Measurements from ENCODE around the gene RABAC1. TPM values are rescaled to one million over a fixed set of nuclear protein-coding genes. Genes with fewer than 3 reads are reported as not detected.
A peak's percentile ranks its signal among the peaks of the same experiment; 100 is the strongest.

Gene RABAC1
- total and polyA plus RNA-seq, 2 experiments from 2014 or later = 151 to 270 TPM

DNA sequence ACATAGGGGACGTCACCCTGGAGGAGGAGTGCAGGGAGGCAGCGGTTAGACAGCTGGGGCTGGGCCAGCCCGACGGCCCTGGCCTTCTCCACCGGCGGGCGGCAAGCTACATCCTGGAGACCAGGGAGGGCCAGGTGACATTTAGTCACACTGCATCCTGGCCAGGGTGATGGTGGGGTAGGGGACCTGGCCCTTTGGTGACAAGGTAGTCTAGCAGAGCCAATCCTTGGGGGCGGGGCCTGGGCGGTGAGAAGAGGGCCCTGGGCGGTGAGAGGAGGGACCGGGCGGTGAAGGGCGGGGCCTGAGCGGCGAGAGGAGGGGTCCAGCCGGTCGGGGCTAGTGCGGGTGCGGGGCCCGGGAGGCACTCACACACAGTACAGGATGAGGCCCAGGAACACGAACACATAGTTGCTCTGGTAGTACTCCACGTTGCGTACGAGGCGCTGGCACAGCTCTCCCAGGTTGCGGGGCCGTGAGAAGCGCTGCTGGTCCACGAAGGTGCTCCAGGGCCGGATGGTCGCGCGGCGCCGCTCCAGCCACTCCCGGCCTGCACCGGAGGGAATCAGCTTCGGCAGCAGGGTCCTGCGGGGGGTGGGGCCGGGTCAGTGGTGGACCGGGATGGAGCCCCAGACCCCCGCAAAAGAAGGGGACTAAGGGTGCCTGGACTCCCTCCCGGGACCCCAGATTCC lies 610 bp downstream of the RABAC1 start:
- Histone ChIP-seq H3K27me3 (no peaks in the 10 kb centered on the region), H3K27ac (peak overlapping the region; percentile 46), H3K9me3 (ENCODE audit: low read depth) (no peaks in the 10 kb centered on the region), H3K36me3 (no peaks in the 10 kb centered on the region), H3K4me1 (ENCODE audit: low read depth) (no peaks in the 10 kb centered on the region), H3K4me3 (peak overlapping the region; percentile 70)
- TF ChIP-seq CTCF (IDR thresholded peaks at IDR 0.05; ENCODE audit: low read depth, low read length) = no peak
- DNase-seq (ENCODE audit: low read depth in 1 of 2, low spot score in 1 of 2) = peak; percentile 74 to 87

DNA sequence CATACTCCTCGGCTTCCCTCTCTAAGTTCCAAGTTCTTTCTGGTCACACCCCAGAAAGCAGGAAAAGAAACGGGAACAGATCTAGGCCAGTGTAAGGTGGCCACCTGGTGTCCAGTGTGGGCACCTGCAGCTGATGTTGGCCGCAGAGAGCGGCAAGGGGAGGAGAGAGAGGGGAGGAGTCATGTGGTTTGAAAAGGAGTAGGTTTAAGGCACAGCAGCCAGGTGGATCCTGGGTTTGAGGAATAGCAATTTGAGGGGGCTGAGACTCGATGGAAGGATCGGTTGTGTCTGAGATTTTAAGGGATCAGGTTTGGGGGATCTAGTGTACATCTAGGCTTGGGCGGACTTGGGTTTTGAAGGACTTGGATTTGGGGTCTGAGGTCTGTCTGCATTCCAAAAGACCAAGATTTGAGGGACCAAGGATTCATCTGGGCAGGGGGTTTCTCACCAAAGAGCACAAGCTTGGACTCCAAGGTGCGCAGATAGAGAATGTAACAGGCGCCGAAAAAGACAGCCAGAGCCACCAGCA lies 1.2 kb downstream of the RABAC1 start:
- Histone ChIP-seq H3K9me3 (ENCODE audit: low read depth) (no peaks in the 10 kb centered on the region), H3K27me3 (no peaks in the 10 kb centered on the region), H3K4me1 (ENCODE audit: low read depth) (no peaks in the 10 kb centered on the region), H3K27ac (no peak overlapping the region), H3K4me3 (no peak overlapping the region), H3K36me3 (no peaks in the 10 kb centered on the region)
- peak; percentile 82 for TF ChIP-seq CTCF (IDR thresholded peaks at IDR 0.05; ENCODE audit: low read depth, low read length)
- DNase-seq (ENCODE audit: low read depth in 1 of 2, low spot score in 1 of 2) = peak; percentile 84 to 86

GRCh38 chr19:41957161-41957837 lies 1.8 kb downstream of the RABAC1 start:
- TF ChIP-seq CTCF (IDR thresholded peaks at IDR 0.05; ENCODE audit: low read depth, low read length) = no peak
- Histone ChIP-seq H3K4me1 (ENCODE audit: low read depth) (no peaks in the 10 kb centered on the region), H3K27ac (no peak overlapping the region), H3K9me3 (ENCODE audit: low read depth) (no peaks in the 10 kb centered on the region), H3K36me3 (no peaks in the 10 kb centered on the region), H3K27me3 (no peaks in the 10 kb centered on the region), H3K4me3 (no peak overlapping the region)
- no peak for DNase-seq (ENCODE audit: low read depth in 1 of 2, low spot score in 1 of 2)

GRCh38 chr19:41956621-41957020 lies 2.5 kb downstream of the RABAC1 start:
- DNase-seq (ENCODE audit: low read depth in 1 of 2, low spot score in 1 of 2) = no peak

DNA sequence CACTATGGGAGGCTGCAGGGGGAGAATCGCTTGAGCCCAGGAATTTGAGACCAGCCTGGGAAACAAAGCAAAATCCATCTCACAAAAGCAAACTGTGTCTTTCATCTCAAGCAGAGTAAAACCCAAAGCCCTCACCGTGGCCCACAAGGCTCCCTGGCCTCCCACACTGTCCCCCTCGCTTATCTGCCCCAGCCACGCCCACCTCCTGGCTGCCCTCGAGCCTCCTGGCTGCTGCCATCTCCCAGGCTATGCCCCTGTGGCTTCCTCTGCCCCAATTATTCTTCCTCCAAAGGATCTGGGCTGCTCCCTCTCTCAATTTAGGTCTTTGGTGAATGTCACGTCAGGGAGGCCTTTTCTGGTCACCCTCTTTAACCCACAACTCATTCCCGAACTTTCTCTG lies 3.6 kb downstream of the RABAC1 start:
- H3K27me3 ChIP-seq = no peaks in the 10 kb centered on the region
- no peaks in the 10 kb centered on the region for H3K4me1 ChIP-seq (ENCODE audit: low read depth)
- H3K4me3 ChIP-seq = no peak overlapping the region
- DNase-seq (ENCODE audit: low read depth in 1 of 2, low spot score in 1 of 2) = no peak
- no peak overlapping the region for H3K27ac ChIP-seq
- no peaks in the 10 kb centered on the region for H3K36me3 ChIP-seq
- TF ChIP-seq CTCF (IDR thresholded peaks at IDR 0.05; ENCODE audit: low read depth, low read length) = no peak
- no peaks in the 10 kb centered on the region for H3K9me3 ChIP-seq (ENCODE audit: low read depth)

More at GRCh38 chr19:41956621-41957020, 2.5 kb downstream of the RABAC1 start:
- no peak for TF ChIP-seq CTCF (IDR thresholded peaks at IDR 0.05; ENCODE audit: low read depth, low read length)
- H3K4me1 ChIP-seq (ENCODE audit: low read depth) = no peaks in the 10 kb centered on the region
- H3K27ac ChIP-seq = no peak overlapping the region
- no peaks in the 10 kb centered on the region for H3K36me3 ChIP-seq
- no peaks in the 10 kb centered on the region for H3K9me3 ChIP-seq (ENCODE audit: low read depth)
- H3K4me3 ChIP-seq = no peak overlapping the region
- no peaks in the 10 kb centered on the region for H3K27me3 ChIP-seq
